ENCODE results near the gene GMFB.
A peak's percentile ranks its signal among the peaks of the same experiment; 100 is the strongest.

The GMFB gene

DNA sequence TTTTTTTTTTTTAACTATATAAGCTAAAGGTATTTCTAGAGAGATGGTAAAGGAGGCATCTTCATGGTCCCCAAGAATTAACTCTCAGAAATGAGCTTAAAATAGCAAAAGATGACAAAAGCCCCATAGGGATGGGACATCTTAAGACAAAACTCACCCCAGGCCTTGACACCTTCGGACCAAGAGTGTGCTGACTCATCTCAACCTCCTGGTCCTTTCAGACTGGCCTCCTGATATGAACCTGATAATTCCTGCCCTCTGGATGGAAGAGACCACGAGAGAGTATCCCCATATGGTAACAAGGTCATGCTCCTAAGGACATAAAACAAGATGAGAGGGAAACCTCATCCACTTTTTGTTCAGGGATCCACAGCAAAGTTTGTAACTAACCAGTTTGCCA, 8.4 kb upstream of the GMFB start:
- FAIRE-seq (no peak), DNase-seq (ENCODE audit: insufficient read length, low spot score) (no peak)

GRCh38 chr14:54493293-54493692, 4.5 kb upstream of the GMFB start:
- DNase-seq (ENCODE audit: insufficient read length, low spot score) (no peak), FAIRE-seq (no peak)

- FAIRE-seq = no peak
Measured at GRCh38 chr14:54490445-54491175, 1.8 kb upstream of the GMFB start.

GRCh38 chr14:54489731-54490444, 1.1 kb upstream of the GMFB start:
- FAIRE-seq (no peak), DNase-seq (ENCODE audit: insufficient read length, low spot score) (no peak)

More at GRCh38 chr14:54490445-54491175, 1.8 kb upstream of the GMFB start:
- no peak for DNase-seq (ENCODE audit: insufficient read length, low spot score)

DNA sequence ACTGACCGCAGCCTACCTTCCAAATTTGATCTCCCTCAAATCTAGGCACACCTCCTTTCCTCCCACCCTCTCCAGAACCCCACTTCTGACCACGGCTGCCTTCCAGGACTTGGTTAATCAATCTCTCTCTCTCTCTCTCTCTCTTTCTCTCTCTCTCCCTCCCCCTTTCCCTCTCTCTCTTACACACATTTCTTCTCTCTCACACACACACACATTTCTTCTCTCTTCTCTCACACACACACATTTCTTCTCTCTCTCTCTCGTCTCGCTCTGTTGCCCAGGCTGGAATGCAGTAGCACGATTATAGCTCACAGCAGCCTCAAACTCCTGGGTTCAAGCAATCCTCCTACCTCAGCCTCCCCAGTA, 521 bp upstream of the GMFB start:
- no peak for DNase-seq (ENCODE audit: insufficient read length, low spot score)
- no peak for FAIRE-seq

DNA sequence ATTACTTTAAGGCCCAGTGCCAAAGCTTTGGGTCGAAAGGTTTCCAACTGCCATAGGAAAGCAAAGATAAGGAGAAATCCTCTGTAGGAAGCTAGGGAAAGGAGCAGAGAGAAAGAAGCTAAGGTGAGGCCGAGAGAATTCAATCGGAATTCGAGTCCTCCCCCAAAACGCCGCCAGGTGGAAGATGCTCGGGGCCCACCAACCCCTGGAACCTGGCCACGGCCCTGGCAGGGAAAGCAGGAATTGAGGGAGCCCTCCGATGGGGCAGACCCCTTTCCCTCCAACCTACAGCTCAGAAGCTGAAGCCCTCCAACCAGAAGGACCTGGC, 498 bp downstream of the GMFB start:
- DNase-seq (ENCODE audit: insufficient read length, low spot score) = no peak

GRCh38 chr14:54487771-54488170, 1.0 kb downstream of the GMFB start:
- DNase-seq (ENCODE audit: insufficient read length, low spot score) = no peak
- FAIRE-seq = no peak

More for the DNA sequence above, 498 bp downstream of the GMFB start:
- no peak for FAIRE-seq

GRCh38 chr14:54486685-54487084, 2.1 kb downstream of the GMFB start:
- FAIRE-seq (no peak), DNase-seq (ENCODE audit: insufficient read length, low spot score) (no peak)

DNA sequence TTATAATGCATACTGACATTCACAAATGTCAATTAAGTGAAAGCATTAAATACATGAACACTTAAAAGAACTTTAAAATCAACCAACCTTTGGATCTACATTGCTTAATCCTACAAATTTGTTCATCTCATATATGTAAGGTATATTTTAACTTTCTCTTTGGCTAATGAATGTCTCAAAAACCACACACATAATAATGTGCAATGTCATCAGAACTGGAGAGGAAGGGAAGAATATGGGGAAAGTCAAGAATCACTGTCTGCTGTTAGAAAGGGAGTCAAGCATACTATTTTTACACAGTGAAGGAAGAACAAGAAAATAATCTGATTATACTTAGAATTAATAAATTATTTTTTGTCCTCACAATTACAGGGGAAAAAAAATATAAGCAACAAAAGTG, 4.9 kb downstream of the GMFB start:
- FAIRE-seq (peak; percentile 58), DNase-seq (ENCODE audit: insufficient read length, low spot score) (no peak)

DNA sequence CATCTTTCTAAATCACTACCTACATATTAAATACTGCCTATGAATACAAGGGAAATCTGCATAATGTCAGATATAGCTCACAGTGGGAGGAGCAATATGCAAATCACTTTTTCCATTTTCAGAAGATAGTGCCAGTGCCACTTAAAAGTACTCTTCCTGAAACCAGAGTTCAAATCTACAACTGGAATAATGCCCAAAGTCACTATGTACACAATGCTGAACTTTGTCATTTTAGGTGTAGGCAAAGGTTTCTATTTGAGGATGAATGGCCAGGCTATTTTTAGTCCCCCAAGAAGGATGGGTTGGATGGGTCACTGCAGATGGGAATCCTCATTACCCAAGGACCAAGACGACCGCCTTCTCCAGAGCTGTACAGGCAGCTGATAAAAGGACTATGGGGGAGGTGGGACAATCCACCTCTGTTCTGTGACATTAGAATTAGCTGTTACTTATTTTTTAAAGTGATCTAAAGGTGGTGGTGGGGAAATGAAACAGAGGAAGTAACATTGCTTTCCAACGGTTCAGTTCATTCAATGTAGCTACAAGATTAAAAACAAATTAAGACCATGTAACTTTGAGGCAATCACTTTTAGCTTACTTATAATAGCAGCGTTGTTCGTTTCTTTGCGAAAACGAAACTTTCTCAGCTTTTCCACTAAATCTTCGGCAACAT, 5.6 kb downstream of the GMFB start:
- FAIRE-seq (peak; percentile 79), DNase-seq (ENCODE audit: insufficient read length, low spot score) (no peak)

GRCh38 chr14:54481695-54482094, 7.1 kb downstream of the GMFB start:
- DNase-seq (ENCODE audit: insufficient read length, low spot score) (no peak), FAIRE-seq (peak; percentile 8)

DNA sequence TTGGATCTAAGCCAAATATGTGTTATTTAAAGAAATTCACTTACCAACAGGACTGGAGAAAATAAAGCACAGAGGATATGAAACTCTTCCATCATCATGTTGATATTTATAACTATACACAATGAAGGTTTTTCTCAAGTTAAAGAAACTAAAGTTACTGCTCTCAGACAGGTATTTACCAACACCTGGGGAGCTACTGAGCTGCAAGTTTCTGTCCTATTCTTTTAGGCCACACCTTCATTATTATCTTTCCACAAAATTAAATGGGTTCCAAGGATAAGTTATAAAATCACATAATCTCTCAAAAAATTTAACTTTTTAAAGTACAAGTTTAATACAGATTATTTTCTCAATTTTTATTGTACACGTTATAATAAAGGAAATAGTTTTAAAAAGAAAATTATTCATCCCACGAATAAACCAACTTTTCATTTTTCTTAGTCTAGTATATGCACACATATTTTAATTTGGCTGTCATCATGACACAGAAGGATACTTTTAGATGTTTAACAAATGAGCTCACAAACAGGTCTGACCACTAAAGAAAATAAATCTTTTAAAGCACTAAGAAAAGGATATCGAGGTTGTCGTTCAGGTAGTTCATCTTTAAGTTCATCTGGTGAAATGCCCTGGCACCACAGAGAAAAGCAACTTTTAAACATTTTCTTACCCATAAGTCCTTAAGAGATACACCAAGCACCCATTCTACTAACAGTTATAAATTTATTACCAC, 7.8 kb downstream of the GMFB start:
- FAIRE-seq (peak; percentile 48), DNase-seq (ENCODE audit: insufficient read length, low spot score) (no peak)

GRCh38 chr14:54478636-54479215, 10.1 kb downstream of the GMFB start:
- no peak for DNase-seq (ENCODE audit: insufficient read length, low spot score)
- no peak for FAIRE-seq

GRCh38 chr14:54475911-54476310, 12.9 kb downstream of the GMFB start:
- FAIRE-seq (peak; percentile 57), DNase-seq (ENCODE audit: insufficient read length, low spot score) (no peak)

DNA sequence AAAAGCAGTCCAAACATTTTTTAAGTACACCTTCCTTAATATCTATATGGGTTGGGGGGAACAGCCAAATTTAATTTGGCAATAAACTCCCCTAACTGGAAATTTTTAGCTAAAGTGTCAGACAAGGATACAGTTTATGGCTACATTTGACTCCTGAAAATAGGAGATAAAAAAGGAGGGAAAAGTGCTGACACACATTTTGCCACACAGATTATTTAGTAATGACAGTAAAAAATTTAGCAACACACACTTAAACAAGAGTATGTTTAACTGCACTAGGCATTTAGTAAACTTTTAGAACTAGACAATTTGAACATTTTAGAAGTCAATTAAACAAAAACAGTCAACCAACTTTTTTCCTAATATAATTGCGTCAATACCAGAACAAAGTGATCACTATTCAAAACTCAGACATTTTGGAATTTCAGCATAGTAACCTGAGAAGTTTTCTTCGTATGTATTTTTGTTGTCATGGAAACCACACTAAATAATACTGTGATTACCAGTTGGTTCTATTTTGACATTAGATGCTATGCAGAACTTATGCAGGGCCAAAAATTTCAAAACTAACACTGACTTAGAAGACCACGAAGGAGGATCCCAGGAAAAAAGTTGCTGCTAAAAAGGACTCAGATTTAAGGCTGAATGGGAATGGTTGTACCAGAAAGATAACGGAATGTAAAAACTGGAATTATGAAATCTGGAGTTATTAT, 13.4 kb downstream of the GMFB start:
- no peak for DNase-seq (ENCODE audit: insufficient read length, low spot score)
- FAIRE-seq = no peak

GRCh38 chr14:54474232-54474793, 14.5 kb downstream of the GMFB start:
- FAIRE-seq (no peak), DNase-seq (ENCODE audit: insufficient read length, low spot score) (no peak)

- DNase-seq (ENCODE audit: insufficient read length, low spot score) (no peak), FAIRE-seq (no peak)
Measured at GRCh38 chr14:54472315-54472714, 16.5 kb downstream of the GMFB start.

- FAIRE-seq (no peak), DNase-seq (ENCODE audit: insufficient read length, low spot score) (no peak)
Measured at GRCh38 chr14:54471641-54472040, 17.1 kb downstream of the GMFB start.

DNA sequence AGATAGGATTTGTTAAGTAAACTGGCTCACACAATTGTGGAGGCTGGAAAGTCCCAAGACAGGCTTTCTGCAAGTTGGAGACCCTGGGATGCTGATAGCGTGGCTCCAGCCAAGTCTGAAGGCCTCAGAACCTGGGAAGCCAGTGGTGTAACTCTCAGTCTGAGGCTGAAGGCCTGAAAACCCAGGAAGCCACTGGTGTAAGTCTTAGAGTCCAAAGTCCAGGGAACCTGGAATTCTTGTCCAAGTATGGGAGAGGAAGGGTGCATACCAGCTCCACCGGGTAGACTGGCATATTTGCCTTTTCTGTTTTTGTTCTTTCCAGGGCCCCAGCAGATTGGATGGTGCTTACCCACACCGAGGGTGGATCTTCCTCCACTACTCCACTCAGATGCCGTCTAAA, 18.1 kb downstream of the GMFB start:
- DNase-seq (ENCODE audit: insufficient read length, low spot score) (no peak), FAIRE-seq (no peak)

DNA sequence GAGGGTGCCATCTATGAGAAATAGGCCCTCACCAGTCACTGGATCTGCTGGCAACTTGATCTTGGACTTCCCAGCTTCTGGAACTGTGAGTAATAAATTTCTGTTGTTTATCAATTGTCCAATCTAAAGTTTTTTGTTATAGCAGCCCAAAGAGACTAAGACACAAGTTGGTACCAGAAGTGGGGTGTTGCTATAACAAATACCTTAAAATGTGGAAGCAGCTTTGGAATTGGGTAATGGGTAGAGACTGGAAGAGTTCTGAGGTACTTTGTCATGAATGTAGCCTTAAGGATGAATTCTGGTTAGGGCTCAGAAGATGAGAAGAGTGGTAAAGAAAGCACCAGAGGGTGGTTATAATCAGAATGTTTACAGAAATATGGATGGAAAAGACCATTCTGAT, 21.5 kb downstream of the GMFB start:
- no peak for DNase-seq (ENCODE audit: insufficient read length, low spot score)
- FAIRE-seq = no peak
